Panc1 (cell line): ENCODE results near the gene DEFB131B.

Experiments
- POLR2AphosphoS5 ChIP-seq: IDR thresholded peaks from 2 replicates; pipeline ENCODE4 v1.6.1; 2012; ENCODE audit warnings: mild to moderate bottlenecking, low read depth, low read length, moderate library complexity
- TCF7L2 ChIP-seq: IDR thresholded peaks from 2 replicates; pipeline ENCODE4 v1.6.1; 2011; ENCODE audit warnings: mild to moderate bottlenecking, low read depth, low read length, inconsistent platforms
- TF ChIP-seq, protein P1 (sequence below), 2 experiments: IDR thresholded peaks; 2 replicates each; pipeline ENCODE4 v1.6.1; 2011 to 2012; ENCODE audit warnings: low read depth in 2 of 2, control low read depth in 1 of 2, low read length in 1 of 2, mild to moderate bottlenecking in 1 of 2, moderate library complexity in 1 of 2; ENCODE audit not compliant: insufficient read depth in 1 of 2
- TF ChIP-seq, protein P2 (sequence below): fragments of 450-650 bp; IDR thresholded peaks from 2 replicates; pipeline ENCODE4 v1.5.1; 2017; ENCODE audit warnings: mild to moderate bottlenecking

DNA sequence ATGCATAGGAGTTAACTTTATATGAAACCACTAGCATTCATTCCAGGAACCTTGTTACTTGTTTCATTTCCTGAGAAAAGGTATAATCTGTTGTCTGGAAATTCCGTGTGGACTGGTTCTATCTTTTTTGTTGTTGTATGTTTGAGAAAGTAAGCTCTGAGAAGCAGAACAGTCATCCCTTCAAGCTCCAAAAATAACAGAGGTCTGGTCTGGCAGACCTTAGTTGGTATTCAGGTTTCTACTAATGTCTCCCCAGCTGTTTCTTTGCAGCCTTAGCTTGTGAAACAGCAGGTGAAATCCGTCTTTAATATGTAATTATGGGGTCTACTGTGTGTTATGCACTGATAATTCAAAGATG lies 53.0 kb downstream of the DEFB131B start:
- TF ChIP-seq, protein P1, sequence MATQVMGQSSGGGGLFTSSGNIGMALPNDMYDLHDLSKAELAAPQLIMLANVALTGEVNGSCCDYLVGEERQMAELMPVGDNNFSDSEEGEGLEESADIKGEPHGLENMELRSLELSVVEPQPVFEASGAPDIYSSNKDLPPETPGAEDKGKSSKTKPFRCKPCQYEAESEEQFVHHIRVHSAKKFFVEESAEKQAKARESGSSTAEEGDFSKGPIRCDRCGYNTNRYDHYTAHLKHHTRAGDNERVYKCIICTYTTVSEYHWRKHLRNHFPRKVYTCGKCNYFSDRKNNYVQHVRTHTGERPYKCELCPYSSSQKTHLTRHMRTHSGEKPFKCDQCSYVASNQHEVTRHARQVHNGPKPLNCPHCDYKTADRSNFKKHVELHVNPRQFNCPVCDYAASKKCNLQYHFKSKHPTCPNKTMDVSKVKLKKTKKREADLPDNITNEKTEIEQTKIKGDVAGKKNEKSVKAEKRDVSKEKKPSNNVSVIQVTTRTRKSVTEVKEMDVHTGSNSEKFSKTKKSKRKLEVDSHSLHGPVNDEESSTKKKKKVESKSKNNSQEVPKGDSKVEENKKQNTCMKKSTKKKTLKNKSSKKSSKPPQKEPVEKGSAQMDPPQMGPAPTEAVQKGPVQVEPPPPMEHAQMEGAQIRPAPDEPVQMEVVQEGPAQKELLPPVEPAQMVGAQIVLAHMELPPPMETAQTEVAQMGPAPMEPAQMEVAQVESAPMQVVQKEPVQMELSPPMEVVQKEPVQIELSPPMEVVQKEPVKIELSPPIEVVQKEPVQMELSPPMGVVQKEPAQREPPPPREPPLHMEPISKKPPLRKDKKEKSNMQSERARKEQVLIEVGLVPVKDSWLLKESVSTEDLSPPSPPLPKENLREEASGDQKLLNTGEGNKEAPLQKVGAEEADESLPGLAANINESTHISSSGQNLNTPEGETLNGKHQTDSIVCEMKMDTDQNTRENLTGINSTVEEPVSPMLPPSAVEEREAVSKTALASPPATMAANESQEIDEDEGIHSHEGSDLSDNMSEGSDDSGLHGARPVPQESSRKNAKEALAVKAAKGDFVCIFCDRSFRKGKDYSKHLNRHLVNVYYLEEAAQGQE (IDR thresholded peaks at IDR 0.05; ENCODE audit: insufficient read depth in 1 of 2, low read depth in 2 of 2, low read length in 1 of 2) = no peak
- TF ChIP-seq, protein P2, sequence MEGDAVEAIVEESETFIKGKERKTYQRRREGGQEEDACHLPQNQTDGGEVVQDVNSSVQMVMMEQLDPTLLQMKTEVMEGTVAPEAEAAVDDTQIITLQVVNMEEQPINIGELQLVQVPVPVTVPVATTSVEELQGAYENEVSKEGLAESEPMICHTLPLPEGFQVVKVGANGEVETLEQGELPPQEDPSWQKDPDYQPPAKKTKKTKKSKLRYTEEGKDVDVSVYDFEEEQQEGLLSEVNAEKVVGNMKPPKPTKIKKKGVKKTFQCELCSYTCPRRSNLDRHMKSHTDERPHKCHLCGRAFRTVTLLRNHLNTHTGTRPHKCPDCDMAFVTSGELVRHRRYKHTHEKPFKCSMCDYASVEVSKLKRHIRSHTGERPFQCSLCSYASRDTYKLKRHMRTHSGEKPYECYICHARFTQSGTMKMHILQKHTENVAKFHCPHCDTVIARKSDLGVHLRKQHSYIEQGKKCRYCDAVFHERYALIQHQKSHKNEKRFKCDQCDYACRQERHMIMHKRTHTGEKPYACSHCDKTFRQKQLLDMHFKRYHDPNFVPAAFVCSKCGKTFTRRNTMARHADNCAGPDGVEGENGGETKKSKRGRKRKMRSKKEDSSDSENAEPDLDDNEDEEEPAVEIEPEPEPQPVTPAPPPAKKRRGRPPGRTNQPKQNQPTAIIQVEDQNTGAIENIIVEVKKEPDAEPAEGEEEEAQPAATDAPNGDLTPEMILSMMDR = no peak
- no peak for TF ChIP-seq POLR2AphosphoS5
- TF ChIP-seq TCF7L2 = no peak
